CD4-positive, alpha-beta T cell (primary cell): ENCODE measurements around the gene CASP10. TPM values are rescaled to one million over a fixed set of nuclear protein-coding genes. Genes with fewer than 3 reads are reported as not detected.

Experiments used
- ATAC-seq: fragments of 200-7000 bp; cut with Tn5 transposase; one replicate; pipeline ENCODE4 v1.10.0; 2022; ENCODE audit warnings: mild to moderate bottlenecking; ENCODE audit not compliant: poor library complexity
- CTCF ChIA-PET: fragments of 350-600 bp; sonication (Branson Sonifier 250); formaldehyde crosslinking; loops from one replicate; lab custom pipeline; 2021; ENCODE audit warnings: antibody characterized with exemption, inconsistent platforms; lab: Charles Lee
- POLR2A ChIA-PET: fragments of 350-600 bp; sonication (Branson Sonifier 250); formaldehyde crosslinking; loops from one replicate; lab custom pipeline; 2021; ENCODE audit warnings: antibody characterized with exemption, inconsistent platforms; lab: Charles Lee
- DNase-seq, 14 experiments: peaks; one replicate each; pipeline ENCODE4 v3.0.0-alpha.2; 2013 to 2020; ENCODE audit warnings: mixed read lengths in 2 of 14
- H3K27ac ChIP-seq, 2 donors: one replicate each; pipeline versions ENCODE4 v1.5.1 to v1.7.0; 2013; ENCODE audit warnings: low read length in 2 of 2, low read depth in 1 of 2, mild to moderate bottlenecking in 1 of 2
- H3K27me3 ChIP-seq, 2 experiments: 1 replicate in 1 of 2; 2 replicates in 1 of 2; pipeline versions ENCODE4 v1.6.1 to v1.7.0; 2013; ENCODE audit warnings: low read length in 2 of 2, control low read depth in 1 of 2, mild to moderate bottlenecking in 1 of 2, moderate library complexity in 1 of 2; ENCODE audit not compliant: insufficient read depth in 2 of 2, control insufficient read depth in 1 of 2
- H3K36me3 ChIP-seq: one replicate; pipeline ENCODE4 v1.6.1; 2013; ENCODE audit warnings: low read length, control low read depth; ENCODE audit not compliant: insufficient read depth
- H3K4me1 ChIP-seq: one replicate; pipeline ENCODE4 v1.6.1; 2013; ENCODE audit warnings: low read length, control low read depth; ENCODE audit not compliant: insufficient read depth
- H3K4me3 ChIP-seq: one replicate; pipeline ENCODE4 v1.5.1; 2013; ENCODE audit warnings: mild to moderate bottlenecking, low read length, moderate library complexity
- H3K9me3 ChIP-seq, 2 experiments: 1 replicate in 1 of 2; 2 replicates in 1 of 2; pipeline versions ENCODE4 v1.6.1 to v1.7.0; 2013; ENCODE audit warnings: low read length in 2 of 2, mild to moderate bottlenecking in 2 of 2, control low read depth in 1 of 2, moderate library complexity in 1 of 2; ENCODE audit not compliant: control insufficient read depth in 1 of 2, insufficient read depth in 1 of 2
- H3K27ac Mint-ChIP-seq: one replicate; pipeline ENCODE4 v1.8.0; 2020; ENCODE audit warnings: mixed read lengths
- H3K27me3 Mint-ChIP-seq: one replicate; pipeline ENCODE4 v1.8.0; 2021; ENCODE audit warnings: mixed read lengths
- H3K36me3 Mint-ChIP-seq: one replicate; pipeline ENCODE4 v1.8.0; 2021; ENCODE audit warnings: low read depth, mixed read lengths
- H3K4me1 Mint-ChIP-seq: one replicate; pipeline ENCODE4 v1.8.0; 2021; ENCODE audit warnings: low read depth, mixed read lengths
- H3K4me3 Mint-ChIP-seq: one replicate; pipeline ENCODE4 v1.8.0; 2020; ENCODE audit warnings: mild to moderate bottlenecking, mixed read lengths
- H3K9me3 Mint-ChIP-seq: one replicate; pipeline ENCODE4 v1.8.0; 2020; ENCODE audit warnings: mixed read lengths
- intact Hi-C, 2 experiments: fragments of 100-400 bp; cut with DNase I in 1 of 2; cut with micrococcal nuclease in 1 of 2; formaldehyde crosslinking; loops; one replicate each; pipeline versions ENCODE4 v1.15.1 to v1.9.0; 2023 to 2025; cut with DNase I, micrococcal nuclease
- total RNA-seq, 174 experiments: library from RNA in 2 of 174; stranded (reverse) in 2 of 174; gene quantifications; one replicate each; pipeline ENCODE4 v1.2.3 and lab custom pipeline; 2021 to 2026
- TF ChIP-seq, protein P1 (sequence below): fragments of 200-600 bp; IDR thresholded peaks from one replicate; pipeline ENCODE4 v1.8.0; 2022; ENCODE audit warnings: antibody characterized with exemption, mild to moderate bottlenecking

The CASP10 gene
- total RNA-seq, 2 experiments from 2014 or later: 12.6 to 13.7 TPM

DNA sequence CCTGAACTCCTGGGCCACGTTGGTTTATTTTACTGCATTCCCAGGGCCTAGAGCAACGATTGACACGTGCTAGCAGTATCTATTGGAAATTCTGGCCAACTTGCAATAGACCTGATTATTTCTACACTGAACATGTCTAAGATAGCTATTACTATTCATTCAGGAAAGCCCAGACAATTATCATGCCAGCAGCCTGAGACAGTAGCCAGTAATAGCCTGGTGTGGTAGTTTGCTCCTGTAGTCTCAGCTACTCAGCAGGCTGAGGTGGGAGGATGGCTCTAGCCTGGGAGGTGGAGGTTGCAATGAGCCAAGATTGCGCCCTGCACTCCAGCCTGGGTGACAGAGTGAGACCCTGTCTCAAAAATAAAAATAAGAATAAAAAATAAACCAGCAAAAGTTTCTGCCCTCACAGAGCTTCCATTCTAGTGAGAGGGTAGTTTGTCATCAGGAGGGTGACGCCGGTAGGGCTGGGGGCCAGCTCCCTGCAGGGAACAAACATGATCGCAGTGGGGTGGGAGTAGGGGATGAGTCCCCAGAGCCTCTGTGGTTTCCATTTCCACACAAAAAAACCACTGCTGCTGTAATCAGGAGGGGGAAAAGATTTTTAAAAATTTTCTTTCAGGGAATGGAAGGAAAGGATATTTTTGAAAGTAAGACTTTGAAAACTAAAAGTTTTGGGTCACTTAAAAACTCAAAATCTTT, 81.7 kb downstream of the CASP10 start:
- Histone ChIP-seq H3K4me1 (peaks cover 70% of the 10 kb centered on the region), H3K36me3 (peaks cover 44% of the 10 kb centered on the region), H3K4me3 (peak overlapping the region; percentile 24), H3K9me3 (no peaks in the 10 kb centered on the region), H3K27ac (peak overlapping the region in 1 of 2 donors; percentile 20), H3K27me3 (no peaks in the 10 kb centered on the region)
- intact Hi-C loops: loop anchor here in 1 of 2 experiments (5.0 kb wide), 1 partner anchor 188 kb away; the partner anchor contains the start of genes STRADB and TRAK2
- TF ChIP-seq, protein P1, sequence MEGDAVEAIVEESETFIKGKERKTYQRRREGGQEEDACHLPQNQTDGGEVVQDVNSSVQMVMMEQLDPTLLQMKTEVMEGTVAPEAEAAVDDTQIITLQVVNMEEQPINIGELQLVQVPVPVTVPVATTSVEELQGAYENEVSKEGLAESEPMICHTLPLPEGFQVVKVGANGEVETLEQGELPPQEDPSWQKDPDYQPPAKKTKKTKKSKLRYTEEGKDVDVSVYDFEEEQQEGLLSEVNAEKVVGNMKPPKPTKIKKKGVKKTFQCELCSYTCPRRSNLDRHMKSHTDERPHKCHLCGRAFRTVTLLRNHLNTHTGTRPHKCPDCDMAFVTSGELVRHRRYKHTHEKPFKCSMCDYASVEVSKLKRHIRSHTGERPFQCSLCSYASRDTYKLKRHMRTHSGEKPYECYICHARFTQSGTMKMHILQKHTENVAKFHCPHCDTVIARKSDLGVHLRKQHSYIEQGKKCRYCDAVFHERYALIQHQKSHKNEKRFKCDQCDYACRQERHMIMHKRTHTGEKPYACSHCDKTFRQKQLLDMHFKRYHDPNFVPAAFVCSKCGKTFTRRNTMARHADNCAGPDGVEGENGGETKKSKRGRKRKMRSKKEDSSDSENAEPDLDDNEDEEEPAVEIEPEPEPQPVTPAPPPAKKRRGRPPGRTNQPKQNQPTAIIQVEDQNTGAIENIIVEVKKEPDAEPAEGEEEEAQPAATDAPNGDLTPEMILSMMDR: no peak
- ChIA-PET POLR2A (interaction anchor here (0.8 to 5.4 kb wide), 8 partner anchors 12 to 82 kb away, joined by 3 to 38 read pairs (median 4); partner anchors contain the start of gene CASP10), CTCF (interaction anchor here (1.2 to 9.0 kb wide), 3 partner anchors 13 to 99 kb away, joined by 3 to 86 read pairs (median 5); no protein-coding TSS in a partner anchor)
- peak overlapping the region; percentile 87 for H3K4me3 Mint-ChIP-seq
- no peaks in the 10 kb centered on the region for H3K9me3 Mint-ChIP-seq
- DNase-seq: no peak
- H3K27ac Mint-ChIP-seq: peak overlapping the region; percentile 97
- H3K4me1 Mint-ChIP-seq: peaks cover 82% of the 10 kb centered on the region
- no peak for ATAC-seq
- H3K36me3 Mint-ChIP-seq: peaks cover 72% of the 10 kb centered on the region
- no peaks in the 10 kb centered on the region for H3K27me3 Mint-ChIP-seq

DNA sequence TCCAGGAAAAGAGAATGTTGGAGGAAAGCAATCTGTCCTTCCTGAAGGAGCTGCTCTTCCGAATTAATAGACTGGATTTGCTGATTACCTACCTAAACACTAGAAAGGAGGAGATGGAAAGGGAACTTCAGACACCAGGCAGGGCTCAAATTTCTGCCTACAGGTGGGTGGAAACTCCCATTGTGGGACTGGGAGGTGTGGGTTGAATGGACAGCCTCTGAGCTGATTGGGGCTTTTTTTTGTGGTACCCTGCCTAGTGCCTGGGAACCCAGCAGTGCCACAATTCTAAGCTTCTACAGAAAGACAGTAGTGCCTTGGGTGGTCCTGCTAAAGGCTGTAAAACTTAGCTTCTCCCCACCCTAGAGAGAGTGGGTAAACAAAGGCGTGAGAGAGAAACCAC, 83.7 kb downstream of the CASP10 start:
- Histone ChIP-seq H3K9me3 (no peaks in the 10 kb centered on the region), H3K27ac (no peak overlapping the region), H3K4me1 (peaks cover 76% of the 10 kb centered on the region), H3K4me3 (no peak overlapping the region), H3K36me3 (peaks cover 64% of the 10 kb centered on the region), H3K27me3 (no peaks in the 10 kb centered on the region)
- ChIA-PET POLR2A (interaction anchor here (0.6 to 1.6 kb wide), 3 partner anchors 11 to 182 kb away, joined by 3 to 6 read pairs (median 3); no protein-coding TSS in a partner anchor), CTCF (interaction anchor here (0.7 to 1.1 kb wide), 3 partner anchors 9 to 198 kb away, joined by 3 read pairs; no protein-coding TSS in a partner anchor)
- Mint-ChIP-seq H3K27ac (peak overlapping the region; percentile 97), H3K4me3 (peak overlapping the region; percentile 42), H3K9me3 (no peaks in the 10 kb centered on the region), H3K27me3 (no peaks in the 10 kb centered on the region), H3K4me1 (peaks cover 90% of the 10 kb centered on the region), H3K36me3 (peaks cover 80% of the 10 kb centered on the region)
- TF ChIP-seq, protein P1: no peak
- DNase-seq (peak in 2 of 14 experiments; percentile 34 to 60), ATAC-seq (no peak)
- intact Hi-C loops: no loop called here

DNA sequence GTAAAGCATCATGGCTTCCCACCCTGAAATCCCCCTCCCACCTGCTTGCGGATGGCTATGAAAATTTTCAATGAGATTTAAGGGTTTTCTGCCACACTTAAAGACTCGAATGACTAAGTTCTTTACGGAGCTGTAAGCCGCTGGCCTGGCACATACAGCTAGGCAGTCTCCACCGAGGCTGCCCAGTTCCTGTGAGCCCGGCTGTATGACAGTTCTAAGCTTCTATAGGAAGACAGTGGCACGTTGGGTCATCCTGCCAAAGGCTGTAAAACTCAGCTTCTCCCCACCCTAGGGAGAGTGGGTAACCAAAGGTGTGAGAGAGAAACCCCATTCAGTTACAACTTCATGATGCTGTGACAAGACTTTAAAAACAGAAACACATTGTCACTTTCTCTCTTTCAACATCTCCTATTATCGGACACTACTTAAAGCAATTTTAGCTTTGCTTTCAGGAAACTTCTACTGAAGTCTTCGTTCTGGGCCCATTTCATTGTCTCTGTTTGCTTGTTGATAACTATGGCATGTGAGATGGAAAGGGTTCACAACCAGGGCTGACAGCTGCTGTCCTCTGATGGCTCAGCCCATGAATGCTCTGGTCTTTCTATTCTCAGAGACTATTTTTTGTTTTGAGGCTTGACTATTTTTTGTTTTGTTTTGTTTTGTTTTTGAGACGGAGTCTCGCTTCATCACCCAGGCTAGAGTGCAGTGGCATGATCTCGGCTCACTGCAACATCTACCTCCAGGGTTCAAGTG, 84.5 kb downstream of the CASP10 start:
- Mint-ChIP-seq H3K36me3 (peaks cover 83% of the 10 kb centered on the region), H3K27ac (peak overlapping the region; percentile 97), H3K9me3 (no peaks in the 10 kb centered on the region), H3K4me1 (peaks cover 93% of the 10 kb centered on the region), H3K27me3 (no peaks in the 10 kb centered on the region), H3K4me3 (peak overlapping the region; percentile 23)
- Histone ChIP-seq H3K9me3 (no peaks in the 10 kb centered on the region), H3K36me3 (peaks cover 72% of the 10 kb centered on the region), H3K27me3 (no peaks in the 10 kb centered on the region), H3K27ac (peak overlapping the region; percentile 4 to 50), H3K4me1 (peaks cover 84% of the 10 kb centered on the region), H3K4me3 (no peak overlapping the region)
- POLR2A ChIA-PET: interaction anchor here (0.6 to 1.6 kb wide), 3 partner anchors 10 to 181 kb away, joined by 3 to 6 read pairs (median 3); no protein-coding TSS in a partner anchor
- intact Hi-C loops: no loop called here
- TF ChIP-seq, protein P1: no peak
- DNase-seq (peak in 1 of 14 experiments; percentile 50), ATAC-seq (no peak)
- CTCF ChIA-PET: interaction anchor here (0.6 to 1.1 kb wide), 4 partner anchors 9 to 944 kb away, joined by 3 read pairs; no protein-coding TSS in a partner anchor
